Measurements from ENCODE around the gene HDHD5.

Gene HDHD5

DNA sequence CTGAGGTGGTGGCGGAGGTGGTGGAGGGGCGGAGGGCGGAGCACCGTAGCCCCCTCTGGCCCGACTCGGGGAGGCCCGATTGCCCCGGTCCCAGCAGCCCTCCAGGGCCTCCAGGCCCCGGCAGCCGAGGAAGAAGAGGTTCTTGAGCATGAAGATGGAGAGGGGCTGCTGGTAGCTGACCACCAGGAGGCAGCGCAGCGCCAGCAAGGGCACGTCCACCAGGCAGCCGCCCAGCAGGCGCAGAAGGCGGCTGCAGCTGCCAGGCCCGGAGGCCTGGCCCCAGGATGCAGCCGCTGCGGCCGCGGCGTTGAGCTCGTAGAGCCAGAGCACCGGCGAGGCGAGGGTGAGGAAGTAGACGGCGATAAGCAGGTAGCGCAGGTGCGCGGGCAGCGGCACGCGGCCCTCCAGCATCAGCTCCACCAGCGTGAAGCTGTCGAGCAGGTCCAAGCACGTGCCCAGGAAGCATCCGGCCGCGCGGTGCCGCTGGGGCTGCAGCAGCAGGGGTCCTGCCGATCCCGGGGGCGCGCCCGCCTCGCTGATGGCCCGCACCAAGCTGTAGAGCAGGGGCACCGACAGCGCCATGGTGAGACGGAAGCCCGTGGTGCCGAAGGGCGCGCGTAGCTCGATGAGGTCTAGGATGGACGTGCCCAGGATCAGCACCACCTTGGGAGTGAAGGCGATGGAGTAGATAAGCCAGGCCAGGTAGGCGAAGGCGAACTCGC lies 39.4 kb downstream of the HDHD5 start:
- DNase-seq (ENCODE audit: low spot score) = no peak

DNA sequence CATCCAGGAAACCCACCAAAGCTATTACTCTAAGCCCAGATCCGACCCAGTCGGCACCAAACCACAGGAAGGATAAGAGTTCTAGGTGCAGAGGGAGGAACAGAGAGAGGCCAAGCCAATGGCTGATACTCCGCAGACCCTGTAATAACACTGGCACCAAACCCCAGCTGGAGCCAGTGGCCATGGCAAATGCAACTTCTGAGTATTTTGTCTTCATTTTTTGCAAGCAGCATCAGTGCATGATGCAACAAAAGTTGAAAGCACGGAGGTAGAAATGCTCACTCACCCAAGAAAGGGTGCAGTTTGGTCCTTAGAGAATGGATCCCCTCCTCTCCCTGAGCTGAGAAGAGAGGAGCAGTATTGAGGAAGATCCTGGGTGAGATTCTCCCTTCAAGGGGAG lies 40.7 kb downstream of the HDHD5 start:
- no peak for DNase-seq (ENCODE audit: low spot score)

DNA sequence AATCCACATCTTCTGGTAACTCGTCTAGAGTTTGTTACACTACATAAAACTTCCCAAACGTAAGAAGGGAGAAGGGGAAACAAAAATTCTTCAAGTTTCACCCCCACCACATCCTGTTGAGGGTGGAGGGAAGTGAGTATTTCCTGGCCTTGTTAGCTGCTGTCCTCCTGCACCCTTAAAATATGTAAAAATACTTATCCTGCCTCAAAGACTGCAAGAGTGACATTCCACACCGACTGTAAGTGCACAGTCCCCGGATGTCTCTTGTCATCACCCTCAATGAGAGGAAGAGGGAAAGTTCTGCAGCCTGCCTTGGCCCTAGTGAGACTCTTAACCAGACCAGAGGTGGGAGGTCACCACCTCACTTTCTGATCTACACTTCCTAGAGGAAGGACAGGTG lies 41.2 kb downstream of the HDHD5 start:
- DNase-seq (ENCODE audit: low spot score) = no peak

DNA sequence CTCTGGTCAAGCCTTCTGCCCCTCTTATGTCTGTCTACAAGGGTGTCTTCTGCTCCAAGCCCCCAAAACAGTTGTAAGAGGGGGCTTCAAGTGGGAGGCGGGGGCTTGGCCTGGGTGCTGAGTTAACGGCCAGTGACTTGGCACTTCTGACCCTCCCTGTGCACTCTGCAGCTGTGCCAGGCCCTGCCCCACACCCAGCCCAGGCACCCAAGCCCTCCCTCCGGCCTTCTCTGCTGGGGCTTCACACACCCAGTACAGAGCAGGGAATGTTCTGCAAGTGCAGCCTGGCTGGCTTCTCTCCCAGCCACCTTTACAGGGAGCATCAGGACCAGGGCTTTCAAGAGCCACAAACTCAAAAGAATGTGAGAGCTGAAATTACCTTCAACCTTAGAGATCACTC lies 41.7 kb downstream of the HDHD5 start:
- DNase-seq (ENCODE audit: low spot score) = no peak

DNA sequence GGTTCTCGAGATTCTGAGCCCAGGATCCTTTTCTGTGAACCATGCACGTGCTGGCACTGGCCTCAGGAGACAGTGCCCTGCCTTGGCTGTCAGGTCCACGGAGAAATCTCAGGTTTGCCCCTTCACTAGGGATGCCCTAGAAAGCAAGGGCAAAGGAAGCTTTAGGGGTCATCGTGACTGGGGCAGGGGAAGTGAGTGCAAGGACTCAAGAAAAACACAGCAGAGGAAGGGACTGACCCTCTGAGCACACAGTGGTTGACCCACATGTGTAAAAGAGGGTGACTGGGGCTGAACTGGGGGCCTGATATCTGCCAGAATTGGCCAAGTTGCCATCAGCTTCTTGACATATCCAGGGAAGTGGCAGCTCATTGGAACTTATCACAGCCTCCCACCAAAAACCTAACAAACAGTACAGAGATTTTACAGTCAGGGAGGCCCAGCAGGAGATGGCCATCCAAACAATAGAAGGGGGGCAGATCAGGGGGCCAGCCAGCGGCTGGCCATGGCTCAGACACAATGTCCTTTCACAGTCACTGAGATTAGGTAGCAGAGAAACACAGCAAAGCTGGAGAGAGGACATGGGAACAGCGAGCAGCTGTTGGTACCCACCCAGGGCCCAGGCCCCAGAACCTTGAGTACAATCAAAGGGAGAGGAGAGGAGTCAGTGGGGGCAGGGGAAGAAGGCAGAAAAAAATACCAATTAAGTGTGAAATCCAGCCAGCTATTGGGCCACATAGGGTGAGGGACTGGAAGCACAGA lies 42.3 kb downstream of the HDHD5 start:
- no peak for DNase-seq (ENCODE audit: low spot score)

DNA sequence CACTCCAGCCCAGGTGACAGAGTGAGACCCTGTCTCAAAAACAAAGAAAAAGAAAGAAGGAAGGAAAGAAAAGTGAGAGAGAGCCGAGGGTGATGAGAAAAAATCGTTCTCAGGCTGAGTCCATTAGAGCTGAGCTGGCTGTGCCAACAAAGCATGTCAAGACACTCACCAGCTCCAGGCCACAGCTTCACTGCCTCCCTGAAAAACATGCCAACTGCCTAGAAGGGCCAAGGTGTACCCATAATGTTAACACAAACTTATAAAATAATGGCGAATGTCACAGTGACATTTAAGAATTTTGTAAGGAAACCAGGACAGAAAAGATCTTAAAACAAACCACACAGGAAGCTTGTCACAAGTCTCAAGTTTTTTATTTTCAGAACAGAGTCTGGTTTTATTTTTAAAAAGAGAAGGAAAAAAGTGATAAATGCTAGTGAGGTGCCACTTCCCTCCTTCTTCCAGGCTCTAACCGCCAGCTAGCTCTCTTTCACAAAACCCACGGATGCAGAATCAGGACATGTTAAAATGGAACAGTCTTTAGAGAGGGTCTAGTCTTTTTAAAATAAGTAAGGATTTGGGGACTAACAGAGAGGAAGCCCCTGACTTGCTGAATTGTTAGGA lies 43.0 kb downstream of the HDHD5 start:
- no peak for DNase-seq (ENCODE audit: low spot score)

DNA sequence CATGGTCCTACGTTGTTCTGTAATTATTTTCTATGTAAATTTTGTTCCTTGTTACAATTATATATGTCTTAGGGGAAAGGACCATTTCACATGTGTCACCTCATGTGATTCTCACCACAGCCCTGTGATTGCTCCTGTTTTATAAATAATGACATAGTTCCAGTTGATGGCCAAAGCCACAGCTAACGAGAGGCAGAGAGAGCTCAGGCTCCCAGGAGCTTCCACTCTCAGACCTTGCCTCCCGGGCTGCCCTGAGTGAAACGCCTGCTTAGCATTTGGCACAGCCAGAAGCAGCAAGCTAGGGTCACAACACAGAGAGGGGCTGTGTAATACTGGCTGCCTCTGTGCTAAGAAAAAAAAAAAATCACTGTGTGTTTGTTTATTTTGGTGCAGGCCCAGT lies 43.8 kb downstream of the HDHD5 start:
- DNase-seq (ENCODE audit: low spot score) = no peak

DNA sequence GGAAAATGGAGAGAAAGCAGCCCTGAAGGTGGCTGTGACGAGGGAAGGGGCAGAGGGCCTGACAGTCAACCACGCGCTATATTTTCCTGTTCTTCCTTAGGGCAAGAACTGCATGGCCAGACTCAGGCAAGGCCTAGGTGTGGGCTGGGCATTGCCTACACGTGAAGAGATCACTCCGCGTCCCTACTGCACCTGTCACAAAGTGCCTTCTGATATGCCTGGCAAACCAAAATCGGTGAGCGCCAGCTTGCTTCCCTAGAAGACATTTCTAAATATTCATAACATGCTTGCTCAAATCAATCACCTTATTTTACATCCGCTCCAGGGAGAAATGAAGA lies 44.2 kb downstream of the HDHD5 start:
- DNase-seq (ENCODE audit: low spot score) = no peak

DNA sequence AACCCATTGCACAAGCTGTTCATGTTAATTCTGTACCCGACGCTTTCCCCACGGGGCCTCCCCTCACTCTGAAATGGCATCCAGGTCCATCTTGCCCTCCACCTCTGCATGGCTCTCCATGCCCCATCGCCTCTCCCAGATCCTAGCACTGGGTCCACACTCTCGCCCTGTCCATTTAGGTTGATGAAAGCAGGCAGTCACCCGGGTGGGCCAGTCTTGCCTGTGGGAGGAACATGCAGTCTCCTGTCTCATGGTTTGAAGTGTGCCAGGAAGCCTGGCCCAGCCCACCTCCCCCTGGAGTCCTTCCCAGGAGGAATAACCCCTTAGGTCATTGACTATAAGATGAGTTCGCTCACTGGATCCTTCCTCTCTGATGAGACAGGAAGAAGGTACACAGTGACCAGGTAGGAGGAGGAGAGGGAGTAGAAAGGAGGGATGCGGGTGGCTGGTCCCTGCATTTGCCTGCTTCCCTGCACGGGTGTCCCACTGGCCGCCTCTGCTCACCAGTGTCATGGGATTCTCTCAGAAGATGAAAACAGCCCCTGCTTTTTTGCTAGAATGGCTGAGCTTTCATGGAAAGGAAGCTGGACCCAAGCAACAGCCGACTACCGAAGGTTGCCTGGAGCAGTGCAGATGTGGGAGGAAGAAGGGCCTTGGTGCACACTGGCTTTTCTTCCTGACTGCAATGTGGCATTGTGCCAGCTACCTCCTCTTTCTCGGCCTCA lies 44.7 kb downstream of the HDHD5 start:
- no peak for DNase-seq (ENCODE audit: low spot score)

DNA sequence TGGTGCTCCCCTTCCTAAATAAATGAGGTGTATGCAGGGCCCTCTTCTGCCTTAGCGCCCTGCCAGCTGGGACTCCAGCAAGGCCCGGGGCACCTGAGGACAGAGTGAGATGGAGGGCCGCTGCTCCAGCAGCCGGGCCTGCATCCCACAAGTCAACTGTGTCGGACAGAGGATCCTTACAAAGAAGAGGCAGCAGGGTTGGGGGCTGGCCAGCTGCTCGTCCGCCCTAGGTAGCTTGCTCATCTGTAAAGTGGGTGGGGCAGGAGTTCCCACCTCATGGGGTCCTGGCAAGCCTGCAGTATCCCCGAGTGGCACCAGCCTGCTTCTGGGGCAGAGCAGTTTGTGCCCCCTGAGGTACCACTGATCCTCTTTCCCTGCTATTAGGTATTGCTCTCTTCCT lies 45.5 kb downstream of the HDHD5 start:
- no peak for DNase-seq (ENCODE audit: low spot score)

DNA sequence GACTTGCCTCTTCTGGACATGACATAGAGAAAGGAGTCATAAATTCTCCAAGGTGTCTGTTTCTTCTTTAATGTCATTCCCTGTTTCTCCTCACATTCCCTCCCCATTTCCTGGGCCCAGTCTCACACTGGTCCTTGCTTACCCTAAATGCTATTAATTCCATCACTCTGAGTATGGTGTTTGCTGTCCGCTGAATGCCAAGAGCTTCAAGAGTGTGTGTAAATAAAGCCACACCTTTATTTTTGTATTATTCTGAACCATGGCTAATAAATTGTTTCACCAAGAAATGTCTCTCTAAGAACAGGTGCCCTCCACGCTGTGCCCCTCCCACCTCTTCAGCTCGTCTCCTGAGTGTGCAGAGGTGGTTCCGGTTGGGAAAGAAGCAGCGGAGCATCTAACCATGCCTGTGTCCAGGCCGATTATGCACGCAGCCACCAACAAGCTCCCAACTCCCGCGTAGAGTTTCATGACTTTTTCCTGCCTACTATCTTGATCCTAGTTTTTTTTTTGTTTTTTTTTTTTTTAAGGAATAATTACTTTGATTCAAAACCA lies 46.5 kb downstream of the HDHD5 start:
- DNase-seq (ENCODE audit: low spot score) = no peak

DNA sequence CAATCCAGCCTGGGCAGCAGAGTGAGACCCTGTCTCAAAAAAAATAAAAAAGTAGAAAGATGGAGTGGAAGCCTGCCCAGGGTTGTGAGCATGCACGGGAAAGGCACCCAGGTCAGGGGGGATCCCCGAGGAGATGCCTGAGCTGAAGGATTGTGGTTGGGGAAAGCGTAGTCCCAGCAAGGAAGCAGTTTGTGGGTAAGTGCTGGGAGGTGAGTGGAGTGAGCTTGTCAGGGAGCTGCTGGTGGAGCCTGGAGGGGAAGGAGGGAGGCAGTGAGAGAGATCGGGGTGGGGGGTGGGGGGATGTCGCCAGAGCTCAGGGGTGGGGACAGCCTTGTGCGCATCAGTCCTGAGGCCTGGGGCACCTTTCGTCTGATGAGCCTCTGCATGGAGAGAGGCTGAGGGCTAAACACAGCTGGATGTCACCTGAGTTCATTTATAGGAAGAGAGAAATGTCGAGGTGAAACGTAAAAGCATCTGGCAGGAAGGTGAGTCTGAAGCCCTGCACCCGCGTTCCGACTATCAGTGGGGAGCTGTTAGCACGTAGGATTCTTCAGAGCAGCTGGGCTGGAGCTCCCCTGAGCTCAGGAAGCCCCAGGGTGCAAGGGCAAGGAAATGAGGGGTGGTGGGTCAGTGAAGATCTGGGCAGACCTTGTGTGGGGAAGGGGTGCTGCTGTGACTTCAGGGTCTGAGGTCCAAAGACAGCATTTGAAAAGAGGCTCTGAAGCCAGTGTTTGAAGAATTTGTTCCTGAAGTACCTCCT lies 48.1 kb downstream of the HDHD5 start:
- no peak for DNase-seq (ENCODE audit: low spot score)

DNA sequence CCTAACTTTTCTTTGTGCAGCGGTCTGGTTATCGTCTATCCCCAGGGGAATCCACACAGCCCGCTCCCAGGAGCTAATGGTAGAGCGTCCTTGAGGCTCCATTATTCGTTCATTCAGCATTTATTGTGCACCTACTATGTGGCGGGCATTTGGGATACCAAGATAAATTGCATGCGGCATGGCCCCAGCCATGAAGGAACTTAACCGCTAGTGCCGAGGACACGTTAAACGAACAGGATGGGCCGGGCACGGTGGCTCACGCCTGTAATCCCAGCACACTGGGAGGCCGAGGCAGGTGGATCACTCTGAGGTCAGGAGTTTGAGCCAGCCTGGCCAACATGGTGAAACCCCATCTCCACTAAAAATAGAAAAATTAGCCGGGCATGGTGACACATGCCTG lies 49.1 kb downstream of the HDHD5 start:
- DNase-seq (ENCODE audit: low spot score) = no peak

DNA sequence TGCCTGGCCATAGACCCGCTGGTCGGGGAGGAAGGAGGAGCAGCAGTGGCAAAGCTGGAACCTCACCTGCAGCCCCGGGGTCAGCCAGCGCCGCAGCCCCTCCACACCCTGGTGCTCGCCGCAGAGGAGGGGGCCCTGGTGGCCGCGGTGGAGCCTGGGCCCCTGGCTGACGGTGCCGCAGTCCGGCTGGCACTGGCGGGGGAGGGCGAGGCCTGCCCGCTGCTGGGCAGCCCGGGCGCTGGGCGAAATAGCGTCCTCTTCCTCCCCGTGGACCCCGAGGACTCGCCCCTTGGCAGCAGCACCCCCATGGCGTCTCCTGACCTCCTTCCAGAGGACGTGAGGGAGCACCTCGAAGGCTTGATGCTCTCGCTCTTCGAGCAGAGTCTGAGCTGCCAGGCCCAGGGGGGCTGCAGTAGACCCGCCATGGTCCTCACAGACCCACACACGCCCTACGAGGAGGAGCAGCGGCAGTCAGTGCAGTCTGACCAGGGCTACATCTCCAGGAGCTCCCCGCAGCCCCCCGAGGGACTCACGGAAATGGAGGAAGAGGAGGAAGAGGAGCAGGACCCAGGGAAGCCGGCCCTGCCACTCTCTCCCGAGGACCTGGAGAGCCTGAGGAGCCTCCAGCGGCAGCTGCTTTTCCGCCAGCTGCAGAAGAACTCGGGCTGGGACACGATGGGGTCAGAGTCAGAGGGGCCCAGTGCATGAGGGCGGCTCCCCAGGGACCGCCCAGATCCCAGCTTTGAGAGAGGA lies 49.8 kb downstream of the HDHD5 start:
- DNase-seq (ENCODE audit: low spot score) = no peak

DNA sequence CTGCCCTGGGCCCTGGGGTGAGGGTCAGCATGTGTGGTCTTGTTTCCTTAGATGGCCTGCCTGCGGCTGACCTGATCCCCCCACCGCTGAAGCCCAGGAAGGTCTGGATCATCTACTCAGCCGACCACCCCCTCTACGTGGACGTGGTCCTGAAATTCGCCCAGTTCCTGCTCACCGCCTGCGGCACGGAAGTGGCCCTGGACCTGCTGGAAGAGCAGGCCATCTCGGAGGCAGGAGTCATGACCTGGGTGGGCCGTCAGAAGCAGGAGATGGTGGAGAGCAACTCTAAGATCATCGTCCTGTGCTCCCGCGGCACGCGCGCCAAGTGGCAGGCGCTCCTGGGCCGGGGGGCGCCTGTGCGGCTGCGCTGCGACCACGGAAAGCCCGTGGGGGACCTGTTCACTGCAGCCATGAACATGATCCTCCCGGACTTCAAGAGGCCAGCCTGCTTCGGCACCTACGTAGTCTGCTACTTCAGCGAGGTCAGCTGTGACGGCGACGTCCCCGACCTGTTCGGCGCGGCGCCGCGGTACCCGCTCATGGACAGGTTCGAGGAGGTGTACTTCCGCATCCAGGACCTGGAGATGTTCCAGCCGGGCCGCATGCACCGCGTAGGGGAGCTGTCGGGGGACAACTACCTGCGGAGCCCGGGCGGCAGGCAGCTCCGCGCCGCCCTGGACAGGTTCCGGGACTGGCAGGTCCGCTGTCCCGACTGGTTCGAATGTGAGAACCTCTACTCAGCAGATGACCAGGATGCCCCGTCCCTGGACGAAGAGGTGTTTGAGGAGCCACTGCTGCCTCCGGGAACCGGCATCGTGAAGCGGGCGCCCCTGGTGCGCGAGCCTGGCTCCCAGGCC lies 50.6 kb downstream of the HDHD5 start:
- no peak for DNase-seq (ENCODE audit: low spot score)

DNA sequence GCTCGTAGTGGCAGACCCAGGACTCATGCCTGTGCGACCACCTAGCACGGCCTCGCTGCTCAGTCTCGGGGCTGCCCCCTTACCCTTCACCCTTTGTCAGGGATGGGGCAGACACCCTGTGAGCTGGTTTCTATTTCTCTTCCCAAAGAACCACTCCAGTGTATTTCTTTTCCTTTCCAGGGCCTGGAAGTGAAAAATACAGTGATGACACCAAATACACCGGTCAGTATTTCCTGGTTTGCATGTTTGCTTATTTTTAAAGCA lies 51.6 kb downstream of the HDHD5 start:
- DNase-seq (ENCODE audit: low spot score) = no peak

DNA sequence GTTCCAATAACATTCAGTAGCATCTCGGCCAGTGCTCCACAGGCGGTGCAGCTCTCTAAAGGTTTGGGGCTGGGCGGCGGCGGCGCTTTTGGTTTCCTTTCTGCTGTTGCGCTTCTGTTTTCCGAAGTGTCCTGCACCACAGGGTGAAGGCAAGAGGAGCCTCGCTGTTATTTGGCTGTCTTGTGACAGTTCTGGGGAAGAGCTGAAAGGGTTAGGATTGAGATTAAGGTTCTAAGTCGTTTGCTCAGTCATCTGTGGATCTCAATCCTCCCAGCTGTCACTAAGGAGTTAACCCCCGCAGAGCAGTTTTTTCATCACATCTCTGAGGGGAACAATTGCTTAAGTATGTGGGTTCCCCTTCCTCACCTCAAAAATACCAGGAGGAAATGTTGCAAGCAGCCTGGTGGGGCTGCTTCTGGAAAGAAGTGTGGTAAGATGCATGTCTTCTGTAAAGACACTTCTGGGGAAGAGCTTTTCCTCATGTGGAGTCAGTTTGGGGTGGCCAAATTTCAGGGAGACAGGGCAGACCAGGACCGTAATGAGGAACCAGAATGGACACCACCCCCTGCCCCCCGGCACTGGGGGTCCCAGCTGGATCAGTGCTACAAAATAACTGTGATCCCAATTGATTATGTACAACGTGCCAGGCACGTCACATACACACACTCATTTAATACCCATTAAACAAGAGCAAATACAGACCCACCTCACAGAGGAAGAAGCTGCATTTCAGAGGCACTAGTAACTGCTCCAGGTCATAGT lies 52.1 kb downstream of the HDHD5 start:
- no peak for DNase-seq (ENCODE audit: low spot score)

DNA sequence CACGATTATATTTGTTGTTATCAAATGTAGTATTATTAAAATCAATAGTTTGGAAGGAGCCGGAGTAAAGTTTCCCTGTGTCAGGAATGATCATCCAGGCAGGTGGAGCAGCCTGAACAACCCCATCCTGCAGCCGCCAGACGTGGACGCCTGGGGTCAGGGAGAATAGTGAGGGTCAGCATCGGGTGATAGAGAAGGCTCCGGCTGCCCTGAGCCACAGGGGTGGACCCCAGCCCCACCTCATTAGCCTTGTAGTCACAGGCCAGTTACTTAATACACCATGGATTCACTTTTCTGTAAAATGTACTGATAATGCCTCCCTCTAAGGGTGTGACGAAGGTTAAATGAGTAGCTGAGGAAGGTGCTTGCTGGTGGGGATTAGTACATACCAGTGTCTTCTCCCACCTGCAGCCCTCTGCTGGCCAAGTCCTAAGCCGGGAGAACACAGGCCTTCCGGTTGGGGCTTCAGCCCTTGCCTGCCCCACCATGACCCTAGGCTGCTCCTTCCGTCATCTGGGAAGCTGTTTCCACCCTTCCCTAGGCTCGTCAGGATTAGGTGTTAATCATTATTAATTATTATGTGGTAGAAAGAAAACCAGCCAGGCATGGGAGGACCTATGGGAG lies 52.8 kb downstream of the HDHD5 start:
- DNase-seq (ENCODE audit: low spot score) = no peak

Measured in NAMALWA (cell line).